ENCODE data around the gene DIPK2B.

DNA sequence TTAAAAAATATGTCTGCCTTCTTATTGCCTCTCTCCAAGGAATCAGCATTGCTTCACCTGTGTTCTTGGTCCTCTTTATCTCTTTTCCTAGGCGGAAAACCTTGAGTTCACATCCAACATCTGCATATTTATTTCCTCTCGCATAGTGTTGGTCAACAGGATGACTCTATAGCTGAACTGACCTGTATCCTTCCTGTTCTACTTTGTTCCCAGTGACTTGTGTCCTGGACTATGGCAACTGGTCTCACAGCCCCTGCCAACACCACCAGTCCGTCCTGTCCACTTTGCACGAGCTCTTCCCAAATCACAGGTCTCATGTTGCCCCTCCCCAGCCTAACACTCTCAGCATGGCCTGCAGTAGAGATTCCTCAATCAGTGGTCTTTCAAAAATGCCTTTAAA lies 2.0 kb downstream of the DIPK2B start:
- TF ChIP-seq, protein P1, sequence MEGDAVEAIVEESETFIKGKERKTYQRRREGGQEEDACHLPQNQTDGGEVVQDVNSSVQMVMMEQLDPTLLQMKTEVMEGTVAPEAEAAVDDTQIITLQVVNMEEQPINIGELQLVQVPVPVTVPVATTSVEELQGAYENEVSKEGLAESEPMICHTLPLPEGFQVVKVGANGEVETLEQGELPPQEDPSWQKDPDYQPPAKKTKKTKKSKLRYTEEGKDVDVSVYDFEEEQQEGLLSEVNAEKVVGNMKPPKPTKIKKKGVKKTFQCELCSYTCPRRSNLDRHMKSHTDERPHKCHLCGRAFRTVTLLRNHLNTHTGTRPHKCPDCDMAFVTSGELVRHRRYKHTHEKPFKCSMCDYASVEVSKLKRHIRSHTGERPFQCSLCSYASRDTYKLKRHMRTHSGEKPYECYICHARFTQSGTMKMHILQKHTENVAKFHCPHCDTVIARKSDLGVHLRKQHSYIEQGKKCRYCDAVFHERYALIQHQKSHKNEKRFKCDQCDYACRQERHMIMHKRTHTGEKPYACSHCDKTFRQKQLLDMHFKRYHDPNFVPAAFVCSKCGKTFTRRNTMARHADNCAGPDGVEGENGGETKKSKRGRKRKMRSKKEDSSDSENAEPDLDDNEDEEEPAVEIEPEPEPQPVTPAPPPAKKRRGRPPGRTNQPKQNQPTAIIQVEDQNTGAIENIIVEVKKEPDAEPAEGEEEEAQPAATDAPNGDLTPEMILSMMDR (IDR thresholded peaks at IDR 0.05), result no peak
- TF ChIP-seq TCF7L2 (IDR thresholded peaks at IDR 0.05; ENCODE audit: low read depth, low read length), result no peak
- no peak for TF ChIP-seq POLR2AphosphoS5 (IDR thresholded peaks at IDR 0.05; ENCODE audit: low read depth, low read length)
